WTC11 (cell line): Measurements from ENCODE around the gene RPS6KB2. TPM values are rescaled to one million over a fixed set of nuclear protein-coding genes. Genes with fewer than 3 reads are reported as not detected.

ENCODE experiments used
- ATAC-seq: fragments of 200-7000 bp; cut with Tn5 transposase; 2 replicates; pipeline ENCODE4 v1.10.0; 2021; ENCODE audit warnings: mild to moderate bottlenecking, moderate library complexity
- CTCF ChIA-PET: fragments of 300-600 bp; sonication (Branson Sonifier 250); formaldehyde crosslinking; loops from one replicate; lab custom pipeline; 2021; ENCODE audit warnings: antibody characterized with exemption; lab: Charles Lee
- POLR2A ChIA-PET: fragments of 350-600 bp; sonication (Branson Sonifier 250); formaldehyde crosslinking; loops from one replicate; lab custom pipeline; 2021; ENCODE audit warnings: antibody characterized with exemption; lab: Charles Lee
- DNase-seq: peaks from one replicate; pipeline ENCODE4 v3.0.0; 2021; ENCODE audit warnings: low spot score
- H3K27ac Mint-ChIP-seq: 2 replicates; pipeline ENCODE4 v1.8.0; 2021; ENCODE audit warnings: mixed read lengths
- H3K27me3 Mint-ChIP-seq: 2 replicates; pipeline ENCODE4 v1.8.0; 2021; ENCODE audit warnings: low read depth, mild to moderate bottlenecking, moderate library complexity, mixed read lengths
- H3K36me3 Mint-ChIP-seq: 2 replicates; pipeline ENCODE4 v1.8.0; 2021; ENCODE audit warnings: mixed read lengths
- H3K4me1 Mint-ChIP-seq: 2 replicates; pipeline ENCODE4 v1.8.0; 2022; ENCODE audit warnings: mixed read lengths
- H3K4me3 Mint-ChIP-seq: 2 replicates; pipeline ENCODE4 v1.8.0; 2021; ENCODE audit warnings: mild to moderate bottlenecking, moderate library complexity, mixed read lengths
- H3K9me3 Mint-ChIP-seq: 2 replicates; pipeline ENCODE4 v1.8.0; 2021; ENCODE audit warnings: mixed read lengths
- EMX1 ChIP-seq: fragments of 250-450 bp; sonication (Bioruptor Pico); IDR thresholded peaks from 2 replicates; pipeline ENCODE4 v1.8.0; 2021; ENCODE audit warnings: mild to moderate bottlenecking
- ETV6 ChIP-seq: sonication (generic); formaldehyde crosslinking; IDR thresholded peaks from 2 replicates; pipeline ENCODE4 v1.8.1; 2022; ENCODE audit warnings: mild to moderate bottlenecking, missing genetic modification reagents
- FOXJ3 ChIP-seq: sonication (generic); formaldehyde crosslinking; IDR thresholded peaks from 2 replicates; pipeline ENCODE4 v1.9.0; 2021; ENCODE audit warnings: missing genetic modification reagents, mild to moderate bottlenecking, borderline replicate concordance
- FOXP1 ChIP-seq: sonication (generic); formaldehyde crosslinking; IDR thresholded peaks from 2 replicates; pipeline ENCODE4 v1.8.0; 2022; ENCODE audit warnings: missing genetic modification reagents, mild to moderate bottlenecking, moderate library complexity, borderline replicate concordance
- HMGA2 ChIP-seq: fragments of 250-450 bp; sonication (Bioruptor Pico); IDR thresholded peaks from 2 replicates; pipeline ENCODE4 v1.4.0; 2021; ENCODE audit warnings: mild to moderate bottlenecking, moderate library complexity
- IRF2 ChIP-seq: sonication (generic); formaldehyde crosslinking; IDR thresholded peaks from 2 replicates; pipeline ENCODE4 v1.8.0; 2022; ENCODE audit warnings: low read depth, missing genetic modification reagents, borderline replicate concordance
- MXD4 ChIP-seq: fragments of 250-450 bp; sonication (Bioruptor Pico); IDR thresholded peaks from 2 replicates; pipeline ENCODE4 v1.8.0; 2021; ENCODE audit warnings: mild to moderate bottlenecking, moderate library complexity, borderline replicate concordance
- MYBL2 ChIP-seq: sonication (generic); formaldehyde crosslinking; IDR thresholded peaks from 2 replicates; pipeline ENCODE4 v1.8.1; 2023; ENCODE audit warnings: mild to moderate bottlenecking, moderate library complexity, missing genetic modification reagents
- OVOL2 ChIP-seq: fragments of 250-450 bp; sonication (Bioruptor Pico); IDR thresholded peaks from 2 replicates; pipeline ENCODE4 v1.9.0; 2021; ENCODE audit warnings: mild to moderate bottlenecking, borderline replicate concordance
- TEAD4 ChIP-seq: sonication (generic); formaldehyde crosslinking; IDR thresholded peaks from 2 replicates; pipeline ENCODE4 v1.8.0; 2022; ENCODE audit warnings: mild to moderate bottlenecking, missing genetic modification reagents
- TP53 ChIP-seq: sonication (generic); formaldehyde crosslinking; IDR thresholded peaks from 2 replicates; pipeline ENCODE4 v1.8.1; 2023; ENCODE audit warnings: mild to moderate bottlenecking, missing genetic modification reagents
- ZNF671 ChIP-seq: fragments of 250-450 bp; sonication (Bioruptor Pico); IDR thresholded peaks from 2 replicates; pipeline ENCODE4 v1.8.0; 2021; ENCODE audit warnings: mild to moderate bottlenecking
- total RNA-seq: library from RNA; stranded (reverse); gene quantifications from 3 replicates; pipeline ENCODE4 v1.2.3, GENCODE V29; 2021
- TF ChIP-seq, protein P1 (sequence below): sonication (generic); formaldehyde crosslinking; IDR thresholded peaks from 2 replicates; pipeline ENCODE4 v1.8.1; 2023; ENCODE audit warnings: mild to moderate bottlenecking, missing genetic modification reagents
- TF ChIP-seq, protein P2 (sequence below): fragments of 250-450 bp; sonication (Bioruptor Pico); IDR thresholded peaks from 2 replicates; pipeline ENCODE4 v1.9.0; 2021; ENCODE audit warnings: mild to moderate bottlenecking
- TF ChIP-seq, protein P3 (sequence below): sonication (generic); formaldehyde crosslinking; IDR thresholded peaks from 2 replicates; pipeline ENCODE4 v1.8.1; 2023; ENCODE audit warnings: mild to moderate bottlenecking, moderate library complexity, missing genetic modification reagents
- TF ChIP-seq, protein P4 (sequence below): fragments of 250-450 bp; sonication (Bioruptor Pico); IDR thresholded peaks from 2 replicates; pipeline ENCODE4 v1.9.0; 2021; ENCODE audit warnings: mild to moderate bottlenecking
- TF ChIP-seq, protein P5 (sequence below): sonication (generic); formaldehyde crosslinking; IDR thresholded peaks from 2 replicates; pipeline ENCODE4 v1.8.1; 2023; ENCODE audit warnings: mild to moderate bottlenecking, missing genetic modification reagents, borderline replicate concordance
- TF ChIP-seq, protein P6 (sequence below): fragments of 250-450 bp; sonication (Bioruptor Pico); conservative IDR thresholded peaks from 2 replicates; pipeline ENCODE4 v1.9.0; 2021; ENCODE audit warnings: mild to moderate bottlenecking

The RPS6KB2 gene
- total RNA-seq, 1 experiment from 2014 or later: 54.7 TPM

DNA sequence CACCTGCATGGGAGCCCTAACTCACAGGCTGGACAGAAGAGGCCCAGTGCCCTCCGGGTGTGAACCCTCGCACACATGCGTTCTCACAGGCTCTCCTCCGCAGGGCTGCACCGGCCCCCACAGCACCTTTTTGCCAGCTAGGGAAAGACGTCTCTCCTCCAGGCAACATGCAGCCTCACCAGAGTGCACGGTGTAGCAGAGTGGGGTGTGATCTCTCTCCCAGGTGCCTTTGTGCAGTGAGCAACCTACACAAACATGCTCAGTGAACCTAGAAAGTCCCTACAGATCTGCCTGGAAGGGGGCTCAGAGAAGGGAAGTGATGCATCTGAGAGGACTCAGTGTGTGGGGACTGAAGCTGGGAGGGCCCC, 16.5 kb upstream of the RPS6KB2 start (continued):
- TF ChIP-seq, protein P1, sequence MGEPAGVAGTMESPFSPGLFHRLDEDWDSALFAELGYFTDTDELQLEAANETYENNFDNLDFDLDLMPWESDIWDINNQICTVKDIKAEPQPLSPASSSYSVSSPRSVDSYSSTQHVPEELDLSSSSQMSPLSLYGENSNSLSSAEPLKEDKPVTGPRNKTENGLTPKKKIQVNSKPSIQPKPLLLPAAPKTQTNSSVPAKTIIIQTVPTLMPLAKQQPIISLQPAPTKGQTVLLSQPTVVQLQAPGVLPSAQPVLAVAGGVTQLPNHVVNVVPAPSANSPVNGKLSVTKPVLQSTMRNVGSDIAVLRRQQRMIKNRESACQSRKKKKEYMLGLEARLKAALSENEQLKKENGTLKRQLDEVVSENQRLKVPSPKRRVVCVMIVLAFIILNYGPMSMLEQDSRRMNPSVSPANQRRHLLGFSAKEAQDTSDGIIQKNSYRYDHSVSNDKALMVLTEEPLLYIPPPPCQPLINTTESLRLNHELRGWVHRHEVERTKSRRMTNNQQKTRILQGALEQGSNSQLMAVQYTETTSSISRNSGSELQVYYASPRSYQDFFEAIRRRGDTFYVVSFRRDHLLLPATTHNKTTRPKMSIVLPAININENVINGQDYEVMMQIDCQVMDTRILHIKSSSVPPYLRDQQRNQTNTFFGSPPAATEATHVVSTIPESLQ (CRISPR knock-in tag): no peak
- TF ChIP-seq IRF2: no peak
- TF ChIP-seq, protein P2, sequence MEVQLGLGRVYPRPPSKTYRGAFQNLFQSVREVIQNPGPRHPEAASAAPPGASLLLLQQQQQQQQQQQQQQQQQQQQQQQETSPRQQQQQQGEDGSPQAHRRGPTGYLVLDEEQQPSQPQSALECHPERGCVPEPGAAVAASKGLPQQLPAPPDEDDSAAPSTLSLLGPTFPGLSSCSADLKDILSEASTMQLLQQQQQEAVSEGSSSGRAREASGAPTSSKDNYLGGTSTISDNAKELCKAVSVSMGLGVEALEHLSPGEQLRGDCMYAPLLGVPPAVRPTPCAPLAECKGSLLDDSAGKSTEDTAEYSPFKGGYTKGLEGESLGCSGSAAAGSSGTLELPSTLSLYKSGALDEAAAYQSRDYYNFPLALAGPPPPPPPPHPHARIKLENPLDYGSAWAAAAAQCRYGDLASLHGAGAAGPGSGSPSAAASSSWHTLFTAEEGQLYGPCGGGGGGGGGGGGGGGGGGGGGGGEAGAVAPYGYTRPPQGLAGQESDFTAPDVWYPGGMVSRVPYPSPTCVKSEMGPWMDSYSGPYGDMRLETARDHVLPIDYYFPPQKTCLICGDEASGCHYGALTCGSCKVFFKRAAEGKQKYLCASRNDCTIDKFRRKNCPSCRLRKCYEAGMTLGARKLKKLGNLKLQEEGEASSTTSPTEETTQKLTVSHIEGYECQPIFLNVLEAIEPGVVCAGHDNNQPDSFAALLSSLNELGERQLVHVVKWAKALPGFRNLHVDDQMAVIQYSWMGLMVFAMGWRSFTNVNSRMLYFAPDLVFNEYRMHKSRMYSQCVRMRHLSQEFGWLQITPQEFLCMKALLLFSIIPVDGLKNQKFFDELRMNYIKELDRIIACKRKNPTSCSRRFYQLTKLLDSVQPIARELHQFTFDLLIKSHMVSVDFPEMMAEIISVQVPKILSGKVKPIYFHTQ (CRISPR knock-in tag): no peak
- no peak for TF ChIP-seq ETV6 (CRISPR knock-in tag)
- TF ChIP-seq, protein P3, sequence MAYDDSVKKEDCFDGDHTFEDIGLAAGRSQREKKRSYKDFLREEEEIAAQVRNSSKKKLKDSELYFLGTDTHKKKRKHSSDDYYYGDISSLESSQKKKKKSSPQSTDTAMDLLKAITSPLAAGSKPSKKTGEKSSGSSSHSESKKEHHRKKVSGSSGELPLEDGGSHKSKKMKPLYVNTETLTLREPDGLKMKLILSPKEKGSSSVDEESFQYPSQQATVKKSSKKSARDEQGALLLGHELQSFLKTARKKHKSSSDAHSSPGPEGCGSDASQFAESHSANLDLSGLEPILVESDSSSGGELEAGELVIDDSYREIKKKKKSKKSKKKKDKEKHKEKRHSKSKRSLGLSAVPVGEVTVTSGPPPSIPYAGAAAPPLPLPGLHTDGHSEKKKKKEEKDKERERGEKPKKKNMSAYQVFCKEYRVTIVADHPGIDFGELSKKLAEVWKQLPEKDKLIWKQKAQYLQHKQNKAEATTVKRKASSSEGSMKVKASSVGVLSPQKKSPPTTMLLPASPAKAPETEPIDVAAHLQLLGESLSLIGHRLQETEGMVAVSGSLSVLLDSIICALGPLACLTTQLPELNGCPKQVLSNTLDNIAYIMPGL: no peak
- TF ChIP-seq EMX1 (CRISPR knock-in tag): no peak
- no peak for TF ChIP-seq MXD4 (CRISPR knock-in tag)
- no peak for TF ChIP-seq TP53 (CRISPR knock-in tag)
- TF ChIP-seq TEAD4 (CRISPR knock-in tag): no peak
- TF ChIP-seq, protein P4, sequence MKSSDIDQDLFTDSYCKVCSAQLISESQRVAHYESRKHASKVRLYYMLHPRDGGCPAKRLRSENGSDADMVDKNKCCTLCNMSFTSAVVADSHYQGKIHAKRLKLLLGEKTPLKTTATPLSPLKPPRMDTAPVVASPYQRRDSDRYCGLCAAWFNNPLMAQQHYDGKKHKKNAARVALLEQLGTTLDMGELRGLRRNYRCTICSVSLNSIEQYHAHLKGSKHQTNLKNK: no peak
- TF ChIP-seq OVOL2: no peak

DNA sequence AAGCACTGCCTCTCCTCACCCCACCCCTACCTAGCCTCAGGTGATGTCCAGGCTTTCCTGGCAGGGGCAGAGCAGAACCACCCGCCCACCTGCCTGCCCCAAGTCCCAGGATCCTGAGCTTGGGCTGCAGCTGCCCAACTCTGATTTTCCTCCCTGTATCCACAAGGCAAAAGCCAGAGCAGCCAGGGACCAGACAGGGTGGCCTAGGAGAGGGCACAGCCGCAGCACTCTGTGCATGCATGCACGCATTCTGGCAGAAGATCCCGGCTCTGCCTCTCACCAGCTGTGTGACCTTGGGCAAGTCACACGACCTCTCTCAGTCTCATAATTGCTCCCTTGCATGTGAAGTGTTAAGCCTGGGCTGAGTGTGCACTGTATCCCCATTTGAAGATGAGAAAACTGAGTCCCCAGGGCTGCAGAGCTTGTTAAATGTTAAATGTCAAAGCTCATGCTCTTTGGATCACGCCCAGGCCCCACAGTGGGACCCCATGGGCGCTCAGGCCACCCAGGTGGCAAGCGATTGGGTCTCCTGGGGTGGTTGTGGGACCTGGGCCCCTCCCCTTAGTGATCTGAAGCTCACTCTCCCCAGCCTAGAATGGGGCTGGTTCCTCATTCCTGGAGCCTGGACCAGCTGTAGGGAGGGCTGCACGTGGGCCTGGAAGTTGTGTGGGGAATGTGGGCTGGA, 15.7 kb upstream of the RPS6KB2 start:
- DNase-seq (no peak), ATAC-seq (no peak)
- Mint-ChIP-seq H3K27me3 (peaks cover 24% of the 10 kb centered on the region), H3K4me1 (peaks cover 23% of the 10 kb centered on the region), H3K27ac (no peak overlapping the region), H3K4me3 (no peak overlapping the region), H3K36me3 (no peaks in the 10 kb centered on the region), H3K9me3 (no peaks in the 10 kb centered on the region)
- ChIA-PET CTCF (interaction anchor here (0.6 to 3.6 kb wide), 3 partner anchors 11 to 67 kb away, joined by 3 to 22 read pairs (median 3); partner anchors contain the start of gene PPP1CA), POLR2A (interaction anchor here (1.5 kb wide), 1 partner anchor 16 kb away, joined by 4 read pairs; no protein-coding TSS in a partner anchor)
- TF ChIP-seq, protein P5, sequence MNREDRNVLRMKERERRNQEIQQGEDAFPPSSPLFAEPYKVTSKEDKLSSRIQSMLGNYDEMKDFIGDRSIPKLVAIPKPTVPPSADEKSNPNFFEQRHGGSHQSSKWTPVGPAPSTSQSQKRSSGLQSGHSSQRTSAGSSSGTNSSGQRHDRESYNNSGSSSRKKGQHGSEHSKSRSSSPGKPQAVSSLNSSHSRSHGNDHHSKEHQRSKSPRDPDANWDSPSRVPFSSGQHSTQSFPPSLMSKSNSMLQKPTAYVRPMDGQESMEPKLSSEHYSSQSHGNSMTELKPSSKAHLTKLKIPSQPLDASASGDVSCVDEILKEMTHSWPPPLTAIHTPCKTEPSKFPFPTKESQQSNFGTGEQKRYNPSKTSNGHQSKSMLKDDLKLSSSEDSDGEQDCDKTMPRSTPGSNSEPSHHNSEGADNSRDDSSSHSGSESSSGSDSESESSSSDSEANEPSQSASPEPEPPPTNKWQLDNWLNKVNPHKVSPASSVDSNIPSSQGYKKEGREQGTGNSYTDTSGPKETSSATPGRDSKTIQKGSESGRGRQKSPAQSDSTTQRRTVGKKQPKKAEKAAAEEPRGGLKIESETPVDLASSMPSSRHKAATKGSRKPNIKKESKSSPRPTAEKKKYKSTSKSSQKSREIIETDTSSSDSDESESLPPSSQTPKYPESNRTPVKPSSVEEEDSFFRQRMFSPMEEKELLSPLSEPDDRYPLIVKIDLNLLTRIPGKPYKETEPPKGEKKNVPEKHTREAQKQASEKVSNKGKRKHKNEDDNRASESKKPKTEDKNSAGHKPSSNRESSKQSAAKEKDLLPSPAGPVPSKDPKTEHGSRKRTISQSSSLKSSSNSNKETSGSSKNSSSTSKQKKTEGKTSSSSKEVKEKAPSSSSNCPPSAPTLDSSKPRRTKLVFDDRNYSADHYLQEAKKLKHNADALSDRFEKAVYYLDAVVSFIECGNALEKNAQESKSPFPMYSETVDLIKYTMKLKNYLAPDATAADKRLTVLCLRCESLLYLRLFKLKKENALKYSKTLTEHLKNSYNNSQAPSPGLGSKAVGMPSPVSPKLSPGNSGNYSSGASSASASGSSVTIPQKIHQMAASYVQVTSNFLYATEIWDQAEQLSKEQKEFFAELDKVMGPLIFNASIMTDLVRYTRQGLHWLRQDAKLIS (CRISPR knock-in tag): no peak
- TF ChIP-seq, protein P6, sequence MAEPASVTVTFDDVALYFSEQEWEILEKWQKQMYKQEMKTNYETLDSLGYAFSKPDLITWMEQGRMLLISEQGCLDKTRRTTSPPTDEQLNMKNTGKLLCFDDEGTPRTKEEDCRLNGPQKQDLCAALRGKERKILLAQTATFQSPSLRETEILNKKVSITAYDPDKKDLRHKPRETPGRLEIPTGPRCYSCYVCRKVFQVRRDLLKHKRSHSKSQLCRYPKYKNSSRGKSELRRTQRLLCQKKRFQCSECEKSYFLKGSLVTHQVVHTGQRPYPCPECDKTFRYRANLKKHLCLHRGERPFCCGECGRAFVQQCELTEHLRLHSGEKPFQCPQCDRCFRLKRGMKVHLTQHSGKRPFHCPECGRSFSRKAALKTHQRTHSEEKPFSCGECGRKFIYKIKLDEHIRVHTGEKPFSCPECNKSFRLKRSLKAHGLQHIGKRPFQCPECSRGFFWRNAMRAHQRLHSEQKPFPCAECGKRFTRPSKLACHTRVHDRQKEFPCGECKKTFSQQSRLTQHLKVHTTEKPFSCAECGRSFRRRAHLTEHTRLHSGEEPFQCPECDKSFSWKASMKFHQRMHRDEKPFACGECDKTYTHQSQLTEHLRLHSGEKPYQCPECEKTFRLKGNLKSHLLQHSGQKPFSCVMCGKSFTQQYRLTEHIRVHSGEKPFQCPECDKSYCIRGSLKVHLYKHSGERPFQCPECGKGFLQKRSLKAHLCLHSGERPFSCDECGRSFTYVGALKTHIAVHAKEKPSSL: no peak
- TF ChIP-seq ETV6 (CRISPR knock-in tag): no peak
- TF ChIP-seq FOXJ3: no peak
- no peak for TF ChIP-seq FOXP1 (CRISPR knock-in tag)
- no peak for TF ChIP-seq ZNF671 (CRISPR knock-in tag)
- no peak for TF ChIP-seq HMGA2 (CRISPR knock-in tag)
- no peak for TF ChIP-seq MYBL2 (CRISPR knock-in tag)
